ENCODE measurements around the gene AIF1L. TPM values are rescaled to one million over a fixed set of nuclear protein-coding genes. Genes with fewer than 3 reads are reported as not detected.
"Not testable (repeated sequence)": the region's sequence is repeated elsewhere in the genome, so short reads cannot be mapped to it uniquely, and the experiment has no call there.

AIF1L gene
- total RNA-seq, 2 experiments from 2014 or later: not detected

DNA sequence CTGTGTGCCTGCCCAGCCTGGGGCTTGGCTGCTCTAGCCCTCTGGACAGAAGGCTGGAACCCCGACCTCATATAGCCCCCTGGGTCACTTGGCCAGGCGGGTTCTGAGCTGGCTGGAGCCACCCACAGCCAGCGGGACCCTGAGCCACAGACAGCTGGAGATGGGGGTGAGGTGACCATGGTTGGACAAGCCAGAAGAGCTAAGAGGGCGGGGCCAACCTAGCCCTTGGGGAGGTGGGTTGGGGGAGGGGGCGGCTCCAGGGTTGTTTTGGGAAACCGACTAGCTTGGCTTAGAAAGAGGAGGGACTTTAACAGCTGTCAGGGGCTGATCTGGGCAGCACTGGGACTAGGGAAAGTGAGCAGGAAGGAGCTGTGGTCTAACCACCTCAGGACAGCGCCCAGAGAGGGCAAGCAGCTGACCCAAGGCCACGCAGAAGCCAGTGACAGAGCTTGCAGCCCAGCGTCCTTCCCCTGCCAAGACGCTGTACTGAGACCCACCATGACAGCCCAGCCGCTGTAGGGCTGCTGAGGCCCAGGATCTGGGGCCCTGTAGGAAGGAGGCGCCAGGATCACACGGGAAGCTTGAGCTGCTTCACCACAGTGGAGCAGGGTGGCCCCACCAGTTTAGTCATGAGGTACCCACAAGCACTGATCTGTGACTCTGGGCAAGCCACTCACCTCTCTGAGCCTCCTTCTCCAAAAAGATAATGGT, 2.2 kb downstream of the AIF1L start:
- no peak overlapping the region for H2AFZ ChIP-seq (ENCODE audit: low read length)
- no peaks in the 10 kb centered on the region for H3K4me1 ChIP-seq (ENCODE audit: insufficient read depth, low read length, poor library complexity, severe bottlenecking)
- no peak for DNase-seq (ENCODE audit: low spot score)
- no peaks in the 10 kb centered on the region for H3K9me2 ChIP-seq (ENCODE audit: insufficient read depth, low read length)
- BruUV-seq (replicated peaks): no TSS peak
- POLR2A ChIA-PET: interaction anchor here (0.6 to 1.5 kb wide), 3 partner anchors 27 to 1703 kb away, joined by 3 to 4 read pairs (median 3); partner anchors contain the start of gene NUP214
- no peak overlapping the region for H3K4me3 ChIP-seq (ENCODE audit: low read depth, low read length, poor library complexity, severe bottlenecking)
- H3K4me2 ChIP-seq (ENCODE audit: low read length): no peak overlapping the region
- H3K27ac ChIP-seq (ENCODE audit: low read depth, low read length, poor library complexity, severe bottlenecking): no peak overlapping the region
- CTCF ChIA-PET (ENCODE audit: unreplicated experiment): interaction anchor here (1.0 kb wide), 1 partner anchor 41 kb away, joined by 3 read pairs; no protein-coding TSS in a partner anchor
- TF ChIP-seq, protein P1, sequence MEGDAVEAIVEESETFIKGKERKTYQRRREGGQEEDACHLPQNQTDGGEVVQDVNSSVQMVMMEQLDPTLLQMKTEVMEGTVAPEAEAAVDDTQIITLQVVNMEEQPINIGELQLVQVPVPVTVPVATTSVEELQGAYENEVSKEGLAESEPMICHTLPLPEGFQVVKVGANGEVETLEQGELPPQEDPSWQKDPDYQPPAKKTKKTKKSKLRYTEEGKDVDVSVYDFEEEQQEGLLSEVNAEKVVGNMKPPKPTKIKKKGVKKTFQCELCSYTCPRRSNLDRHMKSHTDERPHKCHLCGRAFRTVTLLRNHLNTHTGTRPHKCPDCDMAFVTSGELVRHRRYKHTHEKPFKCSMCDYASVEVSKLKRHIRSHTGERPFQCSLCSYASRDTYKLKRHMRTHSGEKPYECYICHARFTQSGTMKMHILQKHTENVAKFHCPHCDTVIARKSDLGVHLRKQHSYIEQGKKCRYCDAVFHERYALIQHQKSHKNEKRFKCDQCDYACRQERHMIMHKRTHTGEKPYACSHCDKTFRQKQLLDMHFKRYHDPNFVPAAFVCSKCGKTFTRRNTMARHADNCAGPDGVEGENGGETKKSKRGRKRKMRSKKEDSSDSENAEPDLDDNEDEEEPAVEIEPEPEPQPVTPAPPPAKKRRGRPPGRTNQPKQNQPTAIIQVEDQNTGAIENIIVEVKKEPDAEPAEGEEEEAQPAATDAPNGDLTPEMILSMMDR (conservative IDR thresholded peaks at IDR 0.05; ENCODE audit: low read length): no peak
- TF ChIP-seq EZH2phosphoT487 (IDR thresholded peaks at IDR 0.05; ENCODE audit: borderline replicate concordance, low read depth, low read length): no peak
- no peaks in the 10 kb centered on the region for H3K79me2 ChIP-seq (ENCODE audit: insufficient read depth, low read depth, low read length)
- H4K20me1 ChIP-seq (ENCODE audit: insufficient read depth, low read length): no peaks in the 10 kb centered on the region
- no peaks in the 10 kb centered on the region for H3K36me3 ChIP-seq (ENCODE audit: insufficient read depth, low read length)
- intact Hi-C loops (cut with micrococcal nuclease; ENCODE audit: unreplicated experiment): no loop called here
- no peaks in the 10 kb centered on the region for H3K9me3 ChIP-seq (ENCODE audit: low read length)

DNA sequence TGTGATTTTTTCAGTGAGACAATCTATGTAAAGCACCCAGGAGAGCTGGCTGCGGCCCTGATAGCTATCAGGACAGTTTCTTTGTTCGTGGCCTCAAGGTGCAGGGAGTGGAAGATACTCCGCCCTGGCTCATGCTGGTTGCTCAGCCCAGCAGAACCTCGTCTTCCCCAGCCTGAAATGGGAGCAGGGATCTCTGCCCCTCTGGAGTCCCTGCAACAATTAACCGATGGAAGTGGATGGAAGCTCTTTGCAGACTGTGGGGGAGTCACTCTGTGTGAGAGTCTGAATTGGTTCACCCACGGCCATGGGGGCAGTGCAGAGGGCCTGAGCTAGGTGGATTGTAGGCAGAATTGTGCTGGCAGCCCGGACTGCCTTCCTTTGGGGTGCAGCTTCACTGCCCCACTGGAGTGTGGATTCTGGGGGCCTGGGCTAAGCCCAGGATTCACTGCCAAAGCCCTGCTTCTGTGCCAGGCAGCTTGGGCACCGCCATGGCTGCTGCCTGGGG, 2.8 kb downstream of the AIF1L start:
- Histone ChIP-seq H4K20me1 (ENCODE audit: insufficient read depth, low read length) (no peaks in the 10 kb centered on the region), H3K9me3 (ENCODE audit: low read length) (no peaks in the 10 kb centered on the region), H3K4me3 (ENCODE audit: low read depth, low read length, poor library complexity, severe bottlenecking) (no peak overlapping the region), H3K4me1 (ENCODE audit: insufficient read depth, low read length, poor library complexity, severe bottlenecking) (no peaks in the 10 kb centered on the region), H3K27ac (ENCODE audit: low read depth, low read length, poor library complexity, severe bottlenecking) (no peak overlapping the region), H2AFZ (ENCODE audit: low read length) (no peak overlapping the region), H3K4me2 (ENCODE audit: low read length) (no peak overlapping the region), H3K79me2 (ENCODE audit: insufficient read depth, low read depth, low read length) (no peaks in the 10 kb centered on the region), H3K9me2 (ENCODE audit: insufficient read depth, low read length) (no peaks in the 10 kb centered on the region), H3K36me3 (ENCODE audit: insufficient read depth, low read length) (no peaks in the 10 kb centered on the region)
- ChIA-PET CTCF (ENCODE audit: unreplicated experiment) (interaction anchor here (1.0 kb wide), 1 partner anchor 41 kb away, joined by 3 read pairs; no protein-coding TSS in a partner anchor), POLR2A (interaction anchor here (0.6 to 1.5 kb wide), 3 partner anchors 26 to 1703 kb away, joined by 3 to 4 read pairs (median 3); partner anchors contain the start of gene NUP214)
- no peak for DNase-seq (ENCODE audit: low spot score)
- TF ChIP-seq EZH2phosphoT487 (IDR thresholded peaks at IDR 0.05; ENCODE audit: borderline replicate concordance, low read depth, low read length): no peak
- TF ChIP-seq, protein P1 (conservative IDR thresholded peaks at IDR 0.05; ENCODE audit: low read length): no peak
- intact Hi-C loops (cut with micrococcal nuclease; ENCODE audit: unreplicated experiment): no loop called here
- no TSS peak for BruUV-seq (replicated peaks)

- H3K4me2 ChIP-seq (ENCODE audit: low read length); H3K9me2 ChIP-seq (ENCODE audit: insufficient read depth, low read length); H4K20me1 ChIP-seq (ENCODE audit: insufficient read depth, low read length); H3K27ac ChIP-seq (ENCODE audit: low read depth, low read length, poor library complexity, severe bottlenecking); intact Hi-C loops (cut with micrococcal nuclease; ENCODE audit: unreplicated experiment); DNase-seq (ENCODE audit: low spot score); BruUV-seq (replicated peaks); H3K9me3 ChIP-seq (ENCODE audit: low read length); H3K4me1 ChIP-seq (ENCODE audit: insufficient read depth, low read length, poor library complexity, severe bottlenecking); H2AFZ ChIP-seq (ENCODE audit: low read length); H3K79me2 ChIP-seq (ENCODE audit: insufficient read depth, low read depth, low read length); H3K4me3 ChIP-seq (ENCODE audit: low read depth, low read length, poor library complexity, severe bottlenecking); H3K36me3 ChIP-seq (ENCODE audit: insufficient read depth, low read length): not testable (repeated sequence)
- POLR2A ChIA-PET: interaction anchor here (0.6 to 1.5 kb wide), 2 partner anchors 25 to 119 kb away, joined by 4 to 9 read pairs; partner anchors contain the start of gene NUP214
- CTCF ChIA-PET (ENCODE audit: unreplicated experiment): interaction anchor here (1.0 kb wide), 1 partner anchor 40 kb away, joined by 3 read pairs; no protein-coding TSS in a partner anchor
Measured at GRCh38 chr9:131099845-131100244, 3.5 kb downstream of the AIF1L start.

Measured in OCI-LY7 (cell line).